IPS-15b (cell line): ENCODE data around the gene SETD5.
A peak's percentile ranks its signal among the peaks of the same experiment; 100 is the strongest.

Source experiments
- H3K27me3 ChIP-seq: one replicate; pipeline ENCODE4 v1.6.1; 2013; ENCODE audit warnings: low read length; ENCODE audit not compliant: control insufficient read depth, insufficient read depth
- H3K36me3 ChIP-seq: one replicate; pipeline ENCODE4 v1.6.1; 2013; ENCODE audit warnings: low read length; ENCODE audit not compliant: control insufficient read depth, insufficient read depth
- H3K4me1 ChIP-seq: one replicate; pipeline ENCODE4 v1.6.1; 2013; ENCODE audit warnings: mild to moderate bottlenecking, low read length; ENCODE audit not compliant: control insufficient read depth, insufficient read depth
- H3K4me3 ChIP-seq: one replicate; pipeline ENCODE4 v1.5.1; 2013; ENCODE audit warnings: low read depth, low read length
- H3K9ac ChIP-seq: one replicate; pipeline ENCODE4 v1.6.1; 2013; ENCODE audit warnings: low read depth, mild to moderate bottlenecking, low read length
- H3K9me3 ChIP-seq: one replicate; pipeline ENCODE4 v1.6.1; 2013; ENCODE audit warnings: mild to moderate bottlenecking, low read length; ENCODE audit not compliant: control insufficient read depth, insufficient read depth

Gene SETD5, protein sequence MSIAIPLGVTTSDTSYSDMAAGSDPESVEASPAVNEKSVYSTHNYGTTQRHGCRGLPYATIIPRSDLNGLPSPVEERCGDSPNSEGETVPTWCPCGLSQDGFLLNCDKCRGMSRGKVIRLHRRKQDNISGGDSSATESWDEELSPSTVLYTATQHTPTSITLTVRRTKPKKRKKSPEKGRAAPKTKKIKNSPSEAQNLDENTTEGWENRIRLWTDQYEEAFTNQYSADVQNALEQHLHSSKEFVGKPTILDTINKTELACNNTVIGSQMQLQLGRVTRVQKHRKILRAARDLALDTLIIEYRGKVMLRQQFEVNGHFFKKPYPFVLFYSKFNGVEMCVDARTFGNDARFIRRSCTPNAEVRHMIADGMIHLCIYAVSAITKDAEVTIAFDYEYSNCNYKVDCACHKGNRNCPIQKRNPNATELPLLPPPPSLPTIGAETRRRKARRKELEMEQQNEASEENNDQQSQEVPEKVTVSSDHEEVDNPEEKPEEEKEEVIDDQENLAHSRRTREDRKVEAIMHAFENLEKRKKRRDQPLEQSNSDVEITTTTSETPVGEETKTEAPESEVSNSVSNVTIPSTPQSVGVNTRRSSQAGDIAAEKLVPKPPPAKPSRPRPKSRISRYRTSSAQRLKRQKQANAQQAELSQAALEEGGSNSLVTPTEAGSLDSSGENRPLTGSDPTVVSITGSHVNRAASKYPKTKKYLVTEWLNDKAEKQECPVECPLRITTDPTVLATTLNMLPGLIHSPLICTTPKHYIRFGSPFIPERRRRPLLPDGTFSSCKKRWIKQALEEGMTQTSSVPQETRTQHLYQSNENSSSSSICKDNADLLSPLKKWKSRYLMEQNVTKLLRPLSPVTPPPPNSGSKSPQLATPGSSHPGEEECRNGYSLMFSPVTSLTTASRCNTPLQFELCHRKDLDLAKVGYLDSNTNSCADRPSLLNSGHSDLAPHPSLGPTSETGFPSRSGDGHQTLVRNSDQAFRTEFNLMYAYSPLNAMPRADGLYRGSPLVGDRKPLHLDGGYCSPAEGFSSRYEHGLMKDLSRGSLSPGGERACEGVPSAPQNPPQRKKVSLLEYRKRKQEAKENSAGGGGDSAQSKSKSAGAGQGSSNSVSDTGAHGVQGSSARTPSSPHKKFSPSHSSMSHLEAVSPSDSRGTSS (N-terminal part only)

DNA sequence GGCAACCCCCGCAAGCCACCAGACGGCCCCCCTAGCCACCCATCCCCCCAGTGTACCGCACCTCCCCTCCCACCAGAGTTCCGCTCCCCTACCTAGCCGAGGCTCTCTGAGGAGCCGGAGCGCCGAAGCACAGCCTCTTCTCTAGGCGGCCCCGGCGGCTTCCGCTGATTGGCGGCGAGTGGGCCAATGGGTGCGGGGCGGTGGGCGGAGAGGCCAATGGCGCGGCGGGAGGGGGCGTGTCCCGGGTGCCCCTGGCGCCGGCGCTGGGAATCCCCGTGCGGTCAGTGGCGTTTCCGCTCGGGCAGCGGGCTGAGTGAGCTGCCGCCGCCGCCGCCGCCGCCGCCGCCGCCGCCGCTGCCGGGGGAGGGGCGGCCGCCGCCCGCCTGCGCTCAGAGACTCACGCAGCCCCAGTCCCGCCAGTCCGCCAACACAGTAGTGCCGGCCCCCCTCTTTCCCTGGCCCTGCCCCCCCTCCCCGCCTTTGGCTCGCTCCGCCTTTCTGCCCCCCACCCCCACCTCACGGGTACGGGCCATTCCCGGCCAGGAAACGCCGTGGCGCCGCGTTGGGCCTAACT, at the start of gene SETD5:
SETD5 (plus strand) TSS at position 284 of the 574 bp plus-strand sequence. CDS start 31,324 bp downstream, outside the sequence.
- peak within 1 kb of the TSS; percentile 99 for H3K9ac ChIP-seq
- H3K4me3 ChIP-seq, result peak within 1 kb of the TSS; percentile 95
- H3K36me3 ChIP-seq, result no peaks in the 10 kb centered on the region
- peaks cover 17% of the 10 kb centered on the region for H3K4me1 ChIP-seq
- H3K27me3 ChIP-seq, result no peaks in the 10 kb centered on the region
- H3K9me3 ChIP-seq, result no peaks in the 10 kb centered on the region

DNA sequence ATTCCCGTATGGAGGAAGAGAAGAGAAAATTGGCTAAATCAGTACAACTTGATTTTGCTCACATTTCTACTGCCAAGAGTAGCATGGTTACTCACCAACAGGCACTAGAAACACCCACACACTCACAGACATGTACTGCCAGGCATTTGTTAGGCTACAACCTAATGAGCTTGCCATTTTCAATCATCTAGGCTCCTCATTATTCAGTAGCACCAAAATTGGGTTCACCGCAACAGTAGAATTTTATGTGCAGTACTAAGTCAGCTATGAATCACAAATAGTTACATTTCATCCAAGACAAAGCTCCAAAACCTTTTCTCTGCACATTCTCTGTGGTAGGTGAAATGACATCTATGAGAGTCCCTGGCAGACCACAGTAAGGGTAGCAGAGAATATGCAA, 49.5 kb upstream of the SETD5 start:
- Histone ChIP-seq H3K36me3 (no peaks in the 10 kb centered on the region), H3K4me1 (peaks cover 18% of the 10 kb centered on the region), H3K9me3 (no peaks in the 10 kb centered on the region), H3K9ac (no peak overlapping the region), H3K27me3 (no peaks in the 10 kb centered on the region), H3K4me3 (no peak overlapping the region)

DNA sequence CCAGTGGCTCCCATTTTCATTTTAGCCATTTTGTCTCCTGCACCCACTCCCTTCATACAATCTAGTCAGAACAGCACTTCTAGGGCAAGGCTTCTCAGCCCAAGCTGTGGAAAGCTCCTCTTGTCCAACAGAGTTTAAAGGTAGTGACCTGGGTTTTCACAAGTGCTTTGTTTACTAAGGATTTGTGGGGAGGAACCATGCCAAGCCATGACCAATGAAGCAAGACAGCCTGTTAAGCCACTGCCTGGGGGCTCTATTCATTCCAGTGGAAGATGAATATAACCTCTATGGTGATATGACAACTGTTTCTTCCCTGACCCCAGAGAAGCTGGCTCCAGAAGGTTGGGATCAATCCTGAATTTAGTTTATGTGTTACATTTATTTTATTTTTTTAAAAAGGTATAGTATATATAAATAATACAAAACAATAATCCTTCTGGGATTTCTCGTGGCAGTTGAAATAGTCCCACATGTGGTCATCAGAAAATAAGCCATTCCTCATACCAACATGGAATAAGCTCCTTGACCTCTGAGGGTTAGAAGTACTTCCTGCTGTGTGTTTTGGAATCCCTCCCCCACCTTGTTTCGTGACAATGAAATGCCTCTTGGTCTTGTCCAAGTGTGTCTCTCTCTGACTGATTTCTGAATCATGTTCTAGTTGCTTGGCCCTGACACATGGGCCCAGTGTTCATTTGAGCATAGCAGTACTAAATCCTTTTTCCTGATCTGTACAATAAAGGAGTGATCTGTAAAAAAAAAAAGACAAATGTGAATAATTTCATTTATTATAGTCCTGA, 47.9 kb upstream of the SETD5 start:
- Histone ChIP-seq H3K27me3 (no peaks in the 10 kb centered on the region), H3K36me3 (no peaks in the 10 kb centered on the region), H3K9me3 (no peaks in the 10 kb centered on the region), H3K4me3 (no peak overlapping the region), H3K4me1 (peaks cover 23% of the 10 kb centered on the region), H3K9ac (no peak overlapping the region)

DNA sequence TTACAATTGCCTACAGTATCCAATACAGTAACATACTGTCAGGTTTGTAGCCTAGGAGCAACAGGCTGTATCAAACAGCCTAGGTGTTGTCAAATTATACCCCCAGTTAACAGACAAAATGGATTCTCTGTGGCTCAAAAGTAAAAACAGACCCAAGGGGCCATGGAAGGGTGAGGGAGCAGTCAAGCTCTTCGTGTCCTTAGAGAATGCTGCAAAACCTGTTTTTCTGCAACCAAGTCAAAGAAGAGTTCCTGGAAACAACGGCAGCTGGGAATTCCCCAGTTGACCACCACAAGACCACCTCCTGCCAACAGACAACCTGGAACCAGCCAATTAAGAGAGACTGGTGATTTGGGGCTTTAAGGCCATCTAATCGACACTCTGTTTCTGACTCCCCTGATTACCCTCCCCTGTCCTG, 45.7 kb upstream of the SETD5 start:
- Histone ChIP-seq H3K4me1 (peaks cover 23% of the 10 kb centered on the region), H3K4me3 (no peak overlapping the region), H3K36me3 (no peaks in the 10 kb centered on the region), H3K9me3 (no peaks in the 10 kb centered on the region), H3K9ac (no peak overlapping the region), H3K27me3 (no peaks in the 10 kb centered on the region)

DNA sequence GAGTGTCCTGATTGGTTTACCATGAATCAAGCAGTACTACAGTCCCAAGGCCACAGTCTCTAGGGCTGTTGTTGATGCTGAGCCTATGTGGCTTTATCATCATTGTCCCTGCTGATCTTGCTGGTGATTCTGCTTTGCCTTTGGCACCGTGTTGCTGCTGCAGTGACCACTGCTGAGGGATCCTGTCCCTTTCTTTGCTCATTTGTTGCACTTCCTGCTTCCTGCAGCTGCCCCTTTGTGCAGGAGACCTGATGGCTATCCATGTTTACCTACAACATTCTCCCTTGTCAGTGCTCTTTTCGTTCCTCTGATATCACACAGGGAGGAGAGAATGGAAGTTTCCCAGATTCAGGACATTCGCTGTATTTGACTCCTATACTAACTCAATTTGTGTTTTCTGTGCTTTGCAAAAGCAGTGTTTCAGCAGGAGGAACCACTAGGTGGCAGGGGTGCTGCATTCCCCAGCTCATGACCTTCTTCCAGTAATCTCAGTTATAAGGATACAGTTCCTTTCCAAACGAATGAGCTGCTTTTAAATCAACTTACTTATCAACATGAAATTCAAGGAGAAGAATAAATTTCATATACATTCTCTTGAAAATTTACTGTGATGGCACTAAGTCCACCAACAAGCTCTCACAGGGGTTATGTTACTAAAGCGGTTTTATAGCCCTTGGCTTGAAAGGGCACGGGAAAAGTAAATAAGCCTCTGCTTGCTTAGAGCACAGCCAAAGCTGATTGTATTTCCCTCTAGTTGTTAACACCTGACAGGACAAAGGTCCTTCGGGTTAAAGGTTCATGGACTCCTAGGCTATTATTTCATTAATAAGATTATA, 44.3 kb upstream of the SETD5 start:
- Histone ChIP-seq H3K9ac (no peak overlapping the region), H3K27me3 (no peaks in the 10 kb centered on the region), H3K36me3 (no peaks in the 10 kb centered on the region), H3K4me1 (peaks cover 23% of the 10 kb centered on the region), H3K9me3 (no peaks in the 10 kb centered on the region), H3K4me3 (no peak overlapping the region)

DNA sequence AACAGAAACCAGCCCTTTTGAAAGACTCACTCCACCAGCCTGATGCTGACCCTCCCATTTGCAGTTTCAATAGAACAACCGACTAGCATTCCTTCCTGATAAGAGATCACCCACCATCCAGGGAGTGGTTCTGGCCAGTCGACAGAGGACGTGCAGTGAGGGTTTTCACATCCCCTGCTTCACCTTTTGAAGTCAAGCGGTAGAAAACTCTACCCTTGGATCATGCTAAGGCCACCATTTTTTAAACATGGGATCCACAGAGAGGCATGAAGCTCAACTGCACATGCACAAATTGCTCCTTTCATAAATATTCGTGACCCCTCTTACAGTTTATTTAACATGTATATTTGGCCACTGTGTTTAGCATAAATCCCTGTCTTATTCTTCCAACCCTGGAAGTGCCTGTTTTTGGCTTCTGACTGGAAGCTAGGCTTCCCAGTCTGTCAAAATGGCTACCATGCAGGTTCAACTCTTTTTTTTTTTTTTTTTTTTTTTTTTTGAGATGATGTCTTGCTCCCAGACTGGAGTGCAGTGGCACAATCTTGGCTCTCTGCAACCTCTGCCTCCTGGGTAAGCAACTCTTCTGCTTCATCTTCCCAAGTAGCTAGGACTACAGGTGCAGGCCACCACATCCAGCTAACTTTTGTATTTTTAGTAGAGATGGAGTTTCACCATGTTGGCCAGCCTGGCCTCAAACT, 35.6 kb upstream of the SETD5 start:
- Histone ChIP-seq H3K9ac (no peak overlapping the region), H3K9me3 (no peaks in the 10 kb centered on the region), H3K27me3 (no peaks in the 10 kb centered on the region), H3K4me3 (peak overlapping the region; percentile 91), H3K4me1 (no peaks in the 10 kb centered on the region), H3K36me3 (peaks cover 5% of the 10 kb centered on the region)

DNA sequence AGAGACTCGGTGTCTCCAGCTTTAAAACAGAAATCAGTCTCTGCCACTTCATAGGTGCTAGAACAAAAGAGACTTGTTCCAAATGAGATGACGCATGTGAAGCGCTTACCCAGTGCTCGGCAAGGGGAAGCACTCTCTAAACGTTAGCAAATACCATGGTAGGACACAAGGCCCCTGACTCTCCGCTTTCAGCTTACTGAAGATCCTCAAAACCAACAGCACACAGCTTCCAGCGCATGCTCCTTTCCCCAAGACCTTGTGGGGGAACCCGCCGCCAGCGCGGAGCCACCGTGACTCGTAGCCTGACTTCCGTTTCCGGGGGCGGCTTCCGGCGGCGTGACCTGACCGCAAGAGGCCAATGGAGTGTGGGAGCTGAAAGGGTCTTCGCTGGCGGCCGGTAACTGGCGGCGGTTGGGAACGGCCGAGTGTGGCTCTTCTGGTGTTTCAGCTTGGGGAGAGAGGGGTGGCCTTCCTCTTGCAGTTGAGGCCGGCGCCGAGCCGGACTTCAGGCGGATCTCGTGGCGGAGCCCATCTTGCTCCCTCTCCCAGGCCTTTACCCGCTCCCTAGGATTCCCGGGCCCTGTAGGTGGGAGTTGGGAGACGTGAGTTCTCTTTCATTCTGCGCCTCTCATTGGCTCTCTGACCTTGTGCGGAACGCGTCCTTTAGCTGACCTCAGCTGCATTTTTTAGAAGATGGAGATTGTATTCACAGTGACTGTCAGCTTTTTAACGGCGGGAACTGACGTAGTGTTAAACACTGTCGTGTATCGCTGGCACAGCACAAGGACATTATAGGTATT, 34.5 kb upstream of the SETD5 start, which contains the start of gene THUMPD3:
THUMPD3 (plus strand) TSS at position 324 of the 800 bp plus-strand sequence. CDS start 2,015 bp downstream, outside the sequence.
- H3K9me3 ChIP-seq, result no peaks in the 10 kb centered on the region
- peak within 1 kb of the TSS; percentile 91 for H3K4me3 ChIP-seq
- H3K9ac ChIP-seq, result peak within 1 kb of the TSS; percentile 68
- no peaks in the 10 kb centered on the region for H3K27me3 ChIP-seq
- peaks cover 5% of the 10 kb centered on the region for H3K36me3 ChIP-seq
- H3K4me1 ChIP-seq, result no peaks in the 10 kb centered on the region

DNA sequence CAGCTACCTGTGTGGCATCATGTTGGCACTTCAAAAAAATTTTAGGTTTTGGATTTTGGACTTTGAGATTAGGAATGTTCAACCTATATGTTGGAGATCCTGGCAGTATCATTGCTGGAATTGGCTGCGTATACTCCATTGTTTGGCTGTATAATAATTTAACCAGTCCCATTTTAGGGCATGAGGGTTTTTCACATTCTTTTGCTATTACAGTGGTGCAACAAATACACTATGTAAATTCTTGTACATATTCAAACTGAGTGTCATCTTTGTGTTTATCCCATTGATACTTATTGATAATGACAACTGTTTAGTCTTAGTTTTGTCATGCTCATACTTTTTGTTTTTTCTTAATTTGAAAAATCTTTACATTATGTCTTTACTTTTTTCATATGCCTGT, 27.9 kb upstream of the SETD5 start:
- H3K9ac ChIP-seq, result no peak overlapping the region
- H3K4me1 ChIP-seq, result no peaks in the 10 kb centered on the region
- no peaks in the 10 kb centered on the region for H3K9me3 ChIP-seq
- no peaks in the 10 kb centered on the region for H3K27me3 ChIP-seq
- H3K36me3 ChIP-seq, result peaks cover 24% of the 10 kb centered on the region
- H3K4me3 ChIP-seq, result no peak overlapping the region

DNA sequence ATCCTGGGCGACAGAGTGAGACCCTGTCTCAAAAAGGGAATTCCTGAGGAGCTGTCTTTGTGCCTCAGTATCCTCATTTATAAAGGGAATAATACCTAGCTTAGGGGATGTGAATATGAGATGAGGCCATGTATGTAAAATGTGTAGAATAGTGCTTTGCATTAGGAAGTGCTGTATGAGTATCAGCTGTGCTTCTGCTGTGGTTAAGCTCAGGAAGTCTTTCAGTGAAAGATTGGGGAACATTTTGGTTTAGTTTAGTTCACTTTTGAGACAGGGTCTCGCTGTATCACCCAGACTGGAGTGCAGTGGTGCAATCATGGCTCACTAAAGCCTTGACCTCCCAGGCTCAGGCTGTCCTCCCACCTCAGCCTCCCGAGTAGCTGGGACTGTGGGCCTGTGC, 23.9 kb upstream of the SETD5 start:
- Histone ChIP-seq H3K27me3 (no peaks in the 10 kb centered on the region), H3K4me1 (no peaks in the 10 kb centered on the region), H3K4me3 (no peak overlapping the region), H3K9me3 (no peaks in the 10 kb centered on the region), H3K36me3 (peaks cover 26% of the 10 kb centered on the region), H3K9ac (no peak overlapping the region)
